Progenitor cell of endocrine pancreas (in vitro differentiated cells): ENCODE measurements around the gene SNAP25. TPM values are rescaled to one million over a fixed set of nuclear protein-coding genes. Genes with fewer than 3 reads are reported as not detected.

Source experiments
- DNase-seq: peaks from one replicate; pipeline ENCODE4 v3.0.0; 2021; ENCODE audit warnings: low spot score; ENCODE audit not compliant: unreplicated experiment
- H3K27ac Mint-ChIP-seq: 2 replicates; pipeline ENCODE4 v1.8.0; 2021; ENCODE audit warnings: mild to moderate bottlenecking, moderate library complexity, mixed read lengths
- H3K27me3 Mint-ChIP-seq: 2 replicates; pipeline ENCODE4 v1.8.0; 2021; ENCODE audit warnings: mixed read lengths
- H3K36me3 Mint-ChIP-seq: 2 replicates; pipeline ENCODE4 v1.8.0; 2022; ENCODE audit warnings: mixed read lengths; ENCODE audit not compliant: insufficient read depth
- H3K4me1 Mint-ChIP-seq: 2 replicates; pipeline ENCODE4 v1.8.0; 2021; ENCODE audit warnings: low read depth, mixed read lengths
- H3K4me3 Mint-ChIP-seq: 2 replicates; pipeline ENCODE4 v1.8.0; 2021; ENCODE audit warnings: low read depth, mild to moderate bottlenecking, moderate library complexity, mixed read lengths
- H3K9me3 Mint-ChIP-seq: 2 replicates; pipeline ENCODE4 v1.8.0; 2021; ENCODE audit warnings: low read depth, mixed read lengths
- CTCF ChIP-seq: fragments of 200-600 bp; sonication (generic); IDR thresholded peaks from one replicate; pipeline ENCODE4 v1.5.0; 2021; ENCODE audit warnings: antibody characterized with exemption, mild to moderate bottlenecking; ENCODE audit not compliant: unreplicated experiment
- total RNA-seq: library from RNA; stranded (reverse); gene quantifications from 2 replicates; pipeline ENCODE4 v1.2.1, GENCODE V29; 2021

The SNAP25 gene
- total RNA-seq, 1 donor from 2014 or later: 7.7 TPM

GRCh38 chr20:10297223-10297622 is 78.6 kb downstream of the SNAP25 start:
- no peaks in the 10 kb centered on the region for H3K9me3 Mint-ChIP-seq
- no peak overlapping the region for H3K27ac Mint-ChIP-seq
- no peak overlapping the region for H3K4me3 Mint-ChIP-seq
- no peak for TF ChIP-seq CTCF
- H3K36me3 Mint-ChIP-seq: no peaks in the 10 kb centered on the region
- H3K27me3 Mint-ChIP-seq: no peaks in the 10 kb centered on the region
- H3K4me1 Mint-ChIP-seq: peaks cover 9% of the 10 kb centered on the region
- no peak for DNase-seq

GRCh38 chr20:10297684-10298240 is 79.1 kb downstream of the SNAP25 start:
- no peak for TF ChIP-seq CTCF
- Mint-ChIP-seq H3K4me1 (peaks cover 10% of the 10 kb centered on the region), H3K9me3 (no peaks in the 10 kb centered on the region), H3K27ac (no peak overlapping the region), H3K27me3 (no peaks in the 10 kb centered on the region), H3K4me3 (no peak overlapping the region), H3K36me3 (no peaks in the 10 kb centered on the region)
- DNase-seq: no peak

GRCh38 chr20:10300582-10301446 is 82.2 kb downstream of the SNAP25 start:
- H3K4me1 Mint-ChIP-seq: peaks cover 20% of the 10 kb centered on the region
- no peak for TF ChIP-seq CTCF
- H3K4me3 Mint-ChIP-seq: no peak overlapping the region
- no peaks in the 10 kb centered on the region for H3K9me3 Mint-ChIP-seq
- DNase-seq: no peak
- H3K36me3 Mint-ChIP-seq: no peaks in the 10 kb centered on the region
- H3K27ac Mint-ChIP-seq: no peak overlapping the region
- H3K27me3 Mint-ChIP-seq: no peaks in the 10 kb centered on the region

GRCh38 chr20:10303852-10304251 is 85.2 kb downstream of the SNAP25 start:
- H3K36me3 Mint-ChIP-seq: no peaks in the 10 kb centered on the region
- peaks cover 20% of the 10 kb centered on the region for H3K4me1 Mint-ChIP-seq
- TF ChIP-seq CTCF: no peak
- H3K9me3 Mint-ChIP-seq: no peaks in the 10 kb centered on the region
- H3K27me3 Mint-ChIP-seq: no peaks in the 10 kb centered on the region
- H3K27ac Mint-ChIP-seq: no peak overlapping the region
- H3K4me3 Mint-ChIP-seq: no peak overlapping the region
- DNase-seq: no peak

GRCh38 chr20:10304471-10305046 is 85.9 kb downstream of the SNAP25 start:
- Mint-ChIP-seq H3K36me3 (no peaks in the 10 kb centered on the region), H3K4me3 (no peak overlapping the region), H3K27me3 (no peaks in the 10 kb centered on the region), H3K27ac (no peak overlapping the region), H3K9me3 (no peaks in the 10 kb centered on the region), H3K4me1 (peaks cover 20% of the 10 kb centered on the region)
- no peak for TF ChIP-seq CTCF
- DNase-seq: no peak
